Heart left ventricle (tissue), 13 donors: ENCODE results near the gene RIMBP3C.

Experiments used
- CTCF ChIP-seq, 12 donors: fragments of 200-600 bp; sonication (generic) in 4 of 12; IDR thresholded peaks; one replicate each; pipeline versions ENCODE4 v1.5.0 to v1.8.0; 2018 to 2022; ENCODE audit warnings: antibody characterized with exemption in 12 of 12, mild to moderate bottlenecking in 5 of 12
- POLR2A ChIP-seq, 2 donors: fragments of 450-650 bp; IDR thresholded peaks; one replicate each; pipeline ENCODE4 v1.6.1; 2017; ENCODE audit warnings: antibody characterized with exemption in 2 of 2, mild to moderate bottlenecking in 2 of 2, moderate library complexity in 2 of 2
- donor health status: ischemic (EF 13 %, LVEDD 7.1; RV severe dilation, severe dysfunction).
- donor health status: DM: no; HTN: yes; CAD: no.
- donor health status: DM: no; HTN: no; CAD: no.
- donor health status: ischemic (EF 25% LVEDD 6.9; RV normal size, moderate dysfunction).
- donor health status: ischemic (EF 25% LVEDD 5.7; RV mildly dilated, moderate dysfunction).
- donor health status: ischemic (EF 35%, LVEDD 5.7; RV mildly dilated, moderate dysfunction).
- donor health status: nonischemic (EF 11% LVEDD 7.7; RV severe dilation, severe dysfunction).
- donor health status: DM: yes; HTN: yes; CAD: no.
- donor health status: PGD.
- donor health status: ischemic (EF 29% LVEDD 5.4; RV normal size, mild dysfunction).
- donor health status: nonischemic (EF 23%, LVEDD 6.1; RV moderate dilation, normal function).

- TF ChIP-seq POLR2A (IDR thresholded peaks at IDR 0.05) (no peak), CTCF (IDR thresholded peaks at IDR 0.05) (no peak)
Measured at GRCh38 chr22:21585389-21585788, 34.1 kb upstream of the RIMBP3C start.
